ENCODE measurements around the gene ZNF48. TPM values are rescaled to one million over a fixed set of nuclear protein-coding genes. Genes with fewer than 3 reads are reported as not detected.

The ZNF48 gene
- total RNA-seq, 6 experiments from 2014 or later: 5.3 to 7.9 (median 6.1) TPM

DNA sequence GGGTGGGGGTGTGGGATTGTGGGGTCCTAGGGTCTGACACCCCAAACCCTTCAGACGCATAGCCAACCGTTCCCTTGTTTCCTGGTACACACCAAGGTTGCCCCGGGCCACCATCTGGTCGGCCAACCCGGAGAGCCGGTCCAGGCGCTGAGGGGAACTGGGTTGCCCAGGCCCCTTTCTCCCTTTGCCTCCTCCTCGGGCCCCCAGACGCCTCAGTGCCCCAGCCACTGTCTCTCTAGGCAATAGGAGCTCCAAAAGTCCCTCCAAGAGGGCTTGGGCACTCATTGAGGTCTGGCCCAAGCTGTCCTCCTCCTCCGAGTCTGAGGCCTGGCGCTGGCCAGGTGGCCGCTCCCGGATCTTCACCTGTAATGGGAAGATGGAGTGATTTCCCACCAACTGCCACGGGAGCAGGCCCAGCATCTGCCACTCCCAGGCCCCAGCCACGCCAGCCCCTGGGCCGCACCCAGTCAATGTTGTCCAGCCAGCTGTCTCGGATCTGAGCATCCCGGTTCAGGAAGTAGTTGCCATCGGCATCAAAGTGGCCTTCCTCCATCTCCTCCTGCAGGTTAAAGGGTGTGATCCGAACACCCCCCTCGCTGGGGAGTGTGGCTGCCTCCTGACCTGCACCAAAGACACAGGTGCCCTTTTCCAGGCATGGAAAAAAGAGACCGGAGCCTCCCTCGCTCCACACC, 41.6 kb upstream of the ZNF48 start:
- Mint-ChIP-seq H3K36me3 (ENCODE audit: low read depth) (peaks cover 34% of the 10 kb centered on the region), H3K27ac (peak overlapping the region; percentile 97; the same call in 1 of the 2 replicates), H3K4me1 (ENCODE audit: low read depth) (peaks cover 51% of the 10 kb centered on the region), H3K9me3 (no peaks in the 10 kb centered on the region), H3K4me3 (peak overlapping the region; percentile 99), H3K27me3 (ENCODE audit: insufficient read depth) (peaks cover 8% of the 10 kb centered on the region)
- no peak for DNase-seq
- TF ChIP-seq, protein P1, sequence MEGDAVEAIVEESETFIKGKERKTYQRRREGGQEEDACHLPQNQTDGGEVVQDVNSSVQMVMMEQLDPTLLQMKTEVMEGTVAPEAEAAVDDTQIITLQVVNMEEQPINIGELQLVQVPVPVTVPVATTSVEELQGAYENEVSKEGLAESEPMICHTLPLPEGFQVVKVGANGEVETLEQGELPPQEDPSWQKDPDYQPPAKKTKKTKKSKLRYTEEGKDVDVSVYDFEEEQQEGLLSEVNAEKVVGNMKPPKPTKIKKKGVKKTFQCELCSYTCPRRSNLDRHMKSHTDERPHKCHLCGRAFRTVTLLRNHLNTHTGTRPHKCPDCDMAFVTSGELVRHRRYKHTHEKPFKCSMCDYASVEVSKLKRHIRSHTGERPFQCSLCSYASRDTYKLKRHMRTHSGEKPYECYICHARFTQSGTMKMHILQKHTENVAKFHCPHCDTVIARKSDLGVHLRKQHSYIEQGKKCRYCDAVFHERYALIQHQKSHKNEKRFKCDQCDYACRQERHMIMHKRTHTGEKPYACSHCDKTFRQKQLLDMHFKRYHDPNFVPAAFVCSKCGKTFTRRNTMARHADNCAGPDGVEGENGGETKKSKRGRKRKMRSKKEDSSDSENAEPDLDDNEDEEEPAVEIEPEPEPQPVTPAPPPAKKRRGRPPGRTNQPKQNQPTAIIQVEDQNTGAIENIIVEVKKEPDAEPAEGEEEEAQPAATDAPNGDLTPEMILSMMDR (IDR thresholded peaks at IDR 0.05): no peak

DNA sequence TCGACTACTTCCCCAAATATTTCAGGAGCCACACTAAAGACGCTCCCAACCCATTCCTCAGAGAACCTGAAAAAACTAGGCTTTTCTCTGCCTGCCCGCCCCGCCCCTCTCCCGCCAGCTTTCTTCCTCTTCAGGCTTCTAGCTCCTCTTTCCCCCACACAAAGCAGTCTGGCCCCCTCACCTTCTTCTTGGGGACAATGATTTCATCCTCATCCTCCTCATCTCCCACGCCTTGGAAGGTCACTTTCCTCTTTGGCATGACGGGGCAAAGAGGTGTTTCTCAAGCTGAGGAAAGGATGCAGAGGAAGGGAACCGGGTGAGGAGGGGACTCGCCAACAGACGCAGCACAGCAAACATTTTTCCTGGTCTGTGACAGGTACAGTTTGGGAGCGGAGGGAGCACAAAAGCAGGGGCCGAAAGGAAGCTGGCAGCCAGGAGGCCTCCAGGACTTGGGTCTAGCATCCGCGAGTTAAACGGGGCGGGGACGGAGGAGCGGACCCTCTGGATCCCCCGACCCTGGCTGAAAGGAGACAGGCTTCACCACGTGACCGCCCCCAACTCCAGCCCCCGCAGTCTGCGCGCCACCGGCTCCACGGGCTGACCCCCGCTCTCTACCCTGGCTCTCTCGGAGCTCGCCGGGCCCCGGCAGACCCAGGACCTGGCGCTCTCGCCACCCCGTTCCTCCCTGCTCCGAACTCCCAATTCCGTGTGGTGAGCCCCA, 40.6 kb upstream of the ZNF48 start:
- H3K27ac Mint-ChIP-seq: peak overlapping the region; percentile 97
- peak overlapping the region; percentile 99 for H3K4me3 Mint-ChIP-seq
- H3K27me3 Mint-ChIP-seq (ENCODE audit: insufficient read depth): peaks cover 7% of the 10 kb centered on the region
- no peaks in the 10 kb centered on the region for H3K9me3 Mint-ChIP-seq
- TF ChIP-seq, protein P1 (IDR thresholded peaks at IDR 0.05): no peak
- peaks cover 34% of the 10 kb centered on the region for H3K36me3 Mint-ChIP-seq (ENCODE audit: low read depth)
- peaks cover 51% of the 10 kb centered on the region for H3K4me1 Mint-ChIP-seq (ENCODE audit: low read depth)
- no peak for DNase-seq

GRCh38 chr16:30355144-30355953, 39.9 kb upstream of the ZNF48 start, which contains the start of gene CD2BP2:
Gene CD2BP2, minus strand, starts transcription at chr16:30355308. Its CDS starts 627 bp downstream, at chr16:30354681.
- H3K36me3 Mint-ChIP-seq (ENCODE audit: low read depth): peaks cover 30% of the 10 kb centered on the region
- H3K27me3 Mint-ChIP-seq (ENCODE audit: insufficient read depth): peaks cover 7% of the 10 kb centered on the region
- TF ChIP-seq, protein P1 (IDR thresholded peaks at IDR 0.05): no peak
- peak; percentile 99 for DNase-seq
- peak within 1 kb of the TSS; percentile 97 for H3K27ac Mint-ChIP-seq
- H3K9me3 Mint-ChIP-seq: no peaks in the 10 kb centered on the region
- peaks cover 51% of the 10 kb centered on the region for H3K4me1 Mint-ChIP-seq (ENCODE audit: low read depth)
- peak within 1 kb of the TSS; percentile 99 for H3K4me3 Mint-ChIP-seq

DNA sequence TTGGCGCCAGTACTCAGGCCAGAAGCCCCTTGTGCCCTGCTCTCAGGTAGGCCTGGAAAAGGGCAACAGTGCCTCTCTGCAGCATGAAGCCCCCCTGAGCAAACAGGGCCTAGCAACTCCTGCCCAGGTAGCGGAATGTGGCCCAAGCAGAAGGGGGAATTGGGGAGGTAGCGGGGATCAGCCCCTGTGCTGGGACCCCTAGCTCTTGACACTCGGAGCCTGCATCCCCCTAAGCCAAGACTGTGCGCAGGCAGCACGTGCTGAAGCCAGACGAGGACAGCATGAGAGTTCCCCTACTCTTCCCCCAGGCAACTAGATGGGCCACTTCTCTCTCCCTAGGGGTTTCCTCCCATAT, 39.3 kb upstream of the ZNF48 start:
- Mint-ChIP-seq H3K4me1 (ENCODE audit: low read depth) (peaks cover 51% of the 10 kb centered on the region), H3K9me3 (no peaks in the 10 kb centered on the region)

More for the DNA sequence above, 39.3 kb upstream of the ZNF48 start:
- H3K36me3 Mint-ChIP-seq (ENCODE audit: low read depth): peaks cover 25% of the 10 kb centered on the region
- DNase-seq: no peak
- TF ChIP-seq, protein P1 (IDR thresholded peaks at IDR 0.05): no peak
- H3K4me3 Mint-ChIP-seq: peak overlapping the region; percentile 99
- H3K27ac Mint-ChIP-seq: peak overlapping the region; percentile 97
- peaks cover 7% of the 10 kb centered on the region for H3K27me3 Mint-ChIP-seq (ENCODE audit: insufficient read depth)
